KMS-11 (cell line): Measurements from ENCODE around the gene ALDH3B2.
"Not testable (repeated sequence)": the region's sequence is repeated elsewhere in the genome, so short reads cannot be mapped to it uniquely, and the experiment has no call there.

Experiments used
- H2AFZ ChIP-seq: fragments of 200-600 bp; sonication (generic); 2 replicates; pipeline ENCODE4 v1.6.1; 2016; ENCODE audit warnings: antibody characterized with exemption, mixed run types, low read depth
- H3K27ac ChIP-seq: fragments of 200-600 bp; sonication (generic); 2 replicates; pipeline ENCODE4 v1.6.1; 2016; ENCODE audit warnings: mild to moderate bottlenecking, mixed run types
- H3K27me3 ChIP-seq: fragments of 200-600 bp; sonication (generic); 2 replicates; pipeline ENCODE4 v1.6.1; 2017; ENCODE audit warnings: mild to moderate bottlenecking, low read depth, mixed run types, moderate library complexity; ENCODE audit not compliant: insufficient read depth
- H3K36me3 ChIP-seq: fragments of 200-600 bp; sonication (generic); 2 replicates; pipeline ENCODE4 v1.6.1; 2017; ENCODE audit warnings: mild to moderate bottlenecking, mixed run types; ENCODE audit not compliant: insufficient read depth
- H3K4me1 ChIP-seq: fragments of 200-600 bp; sonication (generic); 2 replicates; pipeline ENCODE4 v1.6.1; 2016; ENCODE audit warnings: mild to moderate bottlenecking, low read depth, mixed run types; ENCODE audit not compliant: poor library complexity, severe bottlenecking
- H3K4me2 ChIP-seq: fragments of 200-600 bp; sonication (generic); 2 replicates; pipeline ENCODE4 v1.7.0; 2016; ENCODE audit warnings: mild to moderate bottlenecking, mixed run types
- H3K4me3 ChIP-seq: fragments of 200-600 bp; sonication (generic); IDR thresholded peaks from 2 replicates; pipeline ENCODE4 v1.6.1; 2017; ENCODE audit warnings: low read depth, low read length, mixed read lengths; ENCODE audit not compliant: insufficient read depth
- H3K79me2 ChIP-seq: fragments of 200-600 bp; sonication (generic); 2 replicates; pipeline ENCODE4 v1.6.1; 2016; ENCODE audit warnings: low read depth, mixed run types; ENCODE audit not compliant: insufficient read depth
- H3K9ac ChIP-seq: fragments of 200-600 bp; sonication (generic); 2 replicates; pipeline ENCODE4 v1.6.1; 2016; ENCODE audit warnings: mild to moderate bottlenecking, mixed run types
- H4K20me1 ChIP-seq: fragments of 200-600 bp; sonication (generic); 2 replicates; pipeline ENCODE4 v1.6.1; 2016; ENCODE audit warnings: mild to moderate bottlenecking, mixed run types; ENCODE audit not compliant: insufficient read depth
- CTCF ChIP-seq: fragments of 200-600 bp; sonication (generic); conservative IDR thresholded peaks from 2 replicates; pipeline ENCODE4 v1.6.1; 2017; ENCODE audit warnings: low read depth, mild to moderate bottlenecking, antibody characterized with exemption, low read length, moderate library complexity, mixed read lengths

ALDH3B2 gene

GRCh38 chr11:67674442-67674871 lies at the start of gene ALDH3B2:
ALDH3B2 (minus strand) TSS chr11:67674623; CDS start chr11:67666935, 7,688 bp downstream.
- H4K20me1 ChIP-seq, result no peaks in the 10 kb centered on the region
- no peak for TF ChIP-seq CTCF
- no peak within 1 kb of the TSS for H3K4me3 ChIP-seq
- H3K79me2 ChIP-seq, result no peaks in the 10 kb centered on the region
- no peak within 1 kb of the TSS for H3K9ac ChIP-seq
- no peaks in the 10 kb centered on the region for H3K4me1 ChIP-seq
- H3K36me3 ChIP-seq, result no peaks in the 10 kb centered on the region
- no peak within 1 kb of the TSS for H3K27ac ChIP-seq
- H3K27me3 ChIP-seq, result no peaks in the 10 kb centered on the region
- no peak within 1 kb of the TSS for H2AFZ ChIP-seq
- no peak within 1 kb of the TSS for H3K4me2 ChIP-seq

GRCh38 chr11:67723036-67723435 lies 48.6 kb upstream of the ALDH3B2 start:
- not testable (repeated sequence) for H3K4me1 ChIP-seq, H3K4me2 ChIP-seq, H3K27ac ChIP-seq, H3K36me3 ChIP-seq, H2AFZ ChIP-seq, H4K20me1 ChIP-seq, H3K27me3 ChIP-seq, H3K4me3 ChIP-seq, H3K9ac ChIP-seq, H3K79me2 ChIP-seq

- H3K4me1 ChIP-seq, H3K4me2 ChIP-seq, H3K27ac ChIP-seq, H3K4me3 ChIP-seq, H3K36me3 ChIP-seq, H3K79me2 ChIP-seq, H3K27me3 ChIP-seq, H3K9ac ChIP-seq, H4K20me1 ChIP-seq, H2AFZ ChIP-seq: not testable (repeated sequence)
Observed at GRCh38 chr11:67716226-67716625, 41.8 kb upstream of the ALDH3B2 start.

- not testable (repeated sequence) for H3K27ac ChIP-seq, H2AFZ ChIP-seq, H3K27me3 ChIP-seq, H3K4me2 ChIP-seq, H4K20me1 ChIP-seq, H3K9ac ChIP-seq, H3K4me1 ChIP-seq, H3K4me3 ChIP-seq, H3K36me3 ChIP-seq, H3K79me2 ChIP-seq
Observed at GRCh38 chr11:67715801-67716200, 41.4 kb upstream of the ALDH3B2 start.

GRCh38 chr11:67713892-67714509 lies 39.6 kb upstream of the ALDH3B2 start:
- not testable (repeated sequence) for H3K27ac ChIP-seq, H4K20me1 ChIP-seq, H3K4me3 ChIP-seq, H3K27me3 ChIP-seq, H3K9ac ChIP-seq, H3K79me2 ChIP-seq, H2AFZ ChIP-seq, H3K4me2 ChIP-seq, H3K36me3 ChIP-seq, H3K4me1 ChIP-seq
- TF ChIP-seq CTCF, result peak; percentile 44; the same call in 1 of the 2 replicates

- not testable (repeated sequence) for H3K4me3 ChIP-seq, H2AFZ ChIP-seq, H3K27ac ChIP-seq, H3K4me1 ChIP-seq, H3K4me2 ChIP-seq, H3K27me3 ChIP-seq, H3K9ac ChIP-seq, H3K36me3 ChIP-seq, H4K20me1 ChIP-seq, H3K79me2 ChIP-seq
Observed at GRCh38 chr11:67711676-67712075, 37.3 kb upstream of the ALDH3B2 start.

GRCh38 chr11:67711212-67711611 lies 36.8 kb upstream of the ALDH3B2 start:
- H3K4me1 ChIP-seq, H3K4me2 ChIP-seq, H2AFZ ChIP-seq, H3K27me3 ChIP-seq, H3K79me2 ChIP-seq, H3K9ac ChIP-seq, H3K4me3 ChIP-seq, H3K27ac ChIP-seq, H3K36me3 ChIP-seq, H4K20me1 ChIP-seq: not testable (repeated sequence)

GRCh38 chr11:67709806-67710205 lies 35.4 kb upstream of the ALDH3B2 start:
- not testable (repeated sequence) for H3K4me1 ChIP-seq, H3K4me3 ChIP-seq, H4K20me1 ChIP-seq, H3K79me2 ChIP-seq, H3K36me3 ChIP-seq, H2AFZ ChIP-seq, H3K4me2 ChIP-seq, H3K27ac ChIP-seq, H3K9ac ChIP-seq, H3K27me3 ChIP-seq
